OCI-LY7 (cell line): ENCODE measurements around the gene NDC1. TPM values are rescaled to one million over a fixed set of nuclear protein-coding genes. Genes with fewer than 3 reads are reported as not detected.
"Not testable (repeated sequence)": the region's sequence is repeated elsewhere in the genome, so short reads cannot be mapped to it uniquely, and the experiment has no call there.

ENCODE experiments used
- BruUV-seq: library from RNA; stranded (reverse); fragments of 400-500 nt; replicated peaks from 2 replicates; lab custom pipeline; 2021; lab: Mats Ljungman, UMichigan
- CTCF ChIA-PET: fragments of 300-600 bp; sonication (Branson Sonifier 250); formaldehyde crosslinking; loops from one replicate; lab custom pipeline; 2022; ENCODE audit warnings: antibody characterized with exemption; ENCODE audit not compliant: unreplicated experiment; lab: Charles Lee
- POLR2A ChIA-PET: fragments of 300-600 bp; sonication (Branson Sonifier 250); formaldehyde crosslinking; loops from one replicate; lab custom pipeline; 2022; ENCODE audit warnings: antibody characterized with exemption; lab: Charles Lee
- DNase-seq: peaks from one replicate; pipeline ENCODE4 v3.0.0-alpha.2; 2015; ENCODE audit warnings: low spot score
- H2AFZ ChIP-seq: fragments of 200-600 bp; sonication (generic), shearing (Covaris generic); 2 replicates; pipeline ENCODE4 v1.6.1; 2014; ENCODE audit warnings: mild to moderate bottlenecking, antibody characterized with exemption, low read length, moderate library complexity
- H3K27ac ChIP-seq: fragments of 200-600 bp; sonication (generic); 2 replicates; pipeline ENCODE4 v1.5.1; 2014; ENCODE audit warnings: mixed run types, low read depth, mild to moderate bottlenecking, moderate library complexity, low read length, inconsistent platforms; ENCODE audit not compliant: poor library complexity, severe bottlenecking
- H3K36me3 ChIP-seq: fragments of 200-600 bp; sonication (generic); 2 replicates; pipeline ENCODE4 v1.6.1; 2014; ENCODE audit warnings: mild to moderate bottlenecking, antibody characterized with exemption, low read length, moderate library complexity, mixed read lengths; ENCODE audit not compliant: insufficient read depth
- H3K4me1 ChIP-seq: fragments of 200-600 bp; sonication (generic); 2 replicates; pipeline ENCODE4 v1.5.1; 2014; ENCODE audit warnings: mild to moderate bottlenecking, low read length; ENCODE audit not compliant: insufficient read depth, poor library complexity, severe bottlenecking
- H3K4me2 ChIP-seq: fragments of 200-600 bp; sonication (generic); 2 replicates; pipeline ENCODE4 v1.6.1; 2014; ENCODE audit warnings: mild to moderate bottlenecking, low read length
- H3K4me3 ChIP-seq: fragments of 200-600 bp; sonication (generic); 2 replicates; pipeline ENCODE4 v1.5.1; 2014; ENCODE audit warnings: mild to moderate bottlenecking, low read depth, low read length; ENCODE audit not compliant: poor library complexity, severe bottlenecking
- H3K79me2 ChIP-seq: fragments of 200-600 bp; sonication (generic); 2 replicates; pipeline ENCODE4 v1.6.1; 2016; ENCODE audit warnings: low read depth, mild to moderate bottlenecking, low read length, moderate library complexity, mixed read lengths; ENCODE audit not compliant: insufficient read depth
- H3K9me2 ChIP-seq: fragments of 200-600 bp; sonication (generic); 2 replicates; pipeline ENCODE4 v1.6.1; 2016; ENCODE audit warnings: mild to moderate bottlenecking, low read length, mixed read lengths; ENCODE audit not compliant: insufficient read depth
- H3K9me3 ChIP-seq: fragments of 200-600 bp; sonication (generic); 2 replicates; pipeline ENCODE4 v1.6.1; 2014; ENCODE audit warnings: mild to moderate bottlenecking, mixed run types, low read length, mixed read lengths
- H4K20me1 ChIP-seq: fragments of 200-600 bp; sonication (generic); 2 replicates; pipeline ENCODE4 v1.6.1; 2014; ENCODE audit warnings: mild to moderate bottlenecking, antibody characterized with exemption, low read length, moderate library complexity, mixed read lengths; ENCODE audit not compliant: insufficient read depth
- CTCF ChIP-seq: fragments of 200-600 bp; sonication (generic); conservative IDR thresholded peaks from 2 replicates; pipeline ENCODE4 v1.5.1; 2014; ENCODE audit warnings: mild to moderate bottlenecking, antibody characterized with exemption, low read length, moderate library complexity, mixed read lengths
- EZH2phosphoT487 ChIP-seq: fragments of 200-600 bp; sonication (generic); IDR thresholded peaks from 2 replicates; pipeline ENCODE4 v1.6.1; 2018; ENCODE audit warnings: low read depth, borderline replicate concordance, mild to moderate bottlenecking, mixed run types, antibody characterized with exemption, low read length, moderate library complexity, mixed read lengths
- intact Hi-C: fragments of 100-400 bp; cut with micrococcal nuclease; formaldehyde crosslinking; loops from one replicate; pipeline ENCODE4 v1.10.0; 2022; ENCODE audit not compliant: unreplicated experiment
- total RNA-seq, 2 experiments: library from RNA; depleted of rRNA in 1 of 2; stranded (reverse); fragments of >200 nt in 1 of 2; shearing (Covaris generic) in 1 of 2; gene quantifications; 2 replicates each; pipeline ENCODE4 v1.2.3, GENCODE V29; 2014 to 2022

The NDC1 gene
- total RNA-seq, 2 experiments from 2014 or later: 51.8 to 71.5 TPM

- ChIA-PET CTCF (no interaction called here), POLR2A (interaction anchor here (0.7 to 1.2 kb wide), 5 partner anchors 9 to 20 kb away, joined by 3 to 8 read pairs (median 4); no protein-coding TSS in a partner anchor)
- no peak overlapping the region for H3K4me3 ChIP-seq
- no peaks in the 10 kb centered on the region for H3K9me2 ChIP-seq
- no peak for DNase-seq
- no peak overlapping the region for H3K4me2 ChIP-seq
- no peak overlapping the region for H2AFZ ChIP-seq
- no peaks in the 10 kb centered on the region for H3K9me3 ChIP-seq
- no peak for TF ChIP-seq EZH2phosphoT487
- TF ChIP-seq CTCF: no peak
- peaks cover 34% of the 10 kb centered on the region for H3K4me1 ChIP-seq
- H4K20me1 ChIP-seq: peaks cover 16% of the 10 kb centered on the region; the same call in 1 of the 2 replicates
- no TSS peak for BruUV-seq
- H3K27ac ChIP-seq: no peak overlapping the region
- peaks cover 87% of the 10 kb centered on the region for H3K79me2 ChIP-seq
- H3K36me3 ChIP-seq: peaks cover 99% of the 10 kb centered on the region
- intact Hi-C loops: no loop called here
Measured at GRCh38 chr1:53822931-53823330, 15.2 kb downstream of the NDC1 start.

- Histone ChIP-seq H3K4me2 (no peak overlapping the region), H3K36me3 (peaks cover 99% of the 10 kb centered on the region), H4K20me1 (peaks cover 10% of the 10 kb centered on the region; the same call in 1 of the 2 replicates), H3K4me3 (no peak overlapping the region), H2AFZ (no peak overlapping the region), H3K4me1 (peaks cover 21% of the 10 kb centered on the region), H3K27ac (no peak overlapping the region), H3K9me3 (no peaks in the 10 kb centered on the region), H3K9me2 (no peaks in the 10 kb centered on the region), H3K79me2 (peaks cover 87% of the 10 kb centered on the region)
- CTCF ChIA-PET: interaction anchor here (0.6 kb wide), 1 partner anchor 31 kb away, joined by 6 read pairs; no protein-coding TSS in a partner anchor
- TF ChIP-seq CTCF (peak; percentile 47; the same call in 1 of the 2 replicates), EZH2phosphoT487 (no peak)
- DNase-seq: no peak
- intact Hi-C loops: no loop called here
- POLR2A ChIA-PET: interaction anchor here (0.7 to 1.0 kb wide), 3 partner anchors 18 to 669 kb away, joined by 3 to 4 read pairs (median 3); no protein-coding TSS in a partner anchor
- no TSS peak for BruUV-seq
Measured at GRCh38 chr1:53821380-53821779, 16.7 kb downstream of the NDC1 start.

GRCh38 chr1:53819387-53819786 lies 18.7 kb downstream of the NDC1 start:
- peaks cover 100% of the 10 kb centered on the region for H3K36me3 ChIP-seq
- H3K9me2 ChIP-seq: no peaks in the 10 kb centered on the region
- TF ChIP-seq CTCF (no peak), EZH2phosphoT487 (no peak)
- H3K4me1 ChIP-seq: peaks cover under 1% of the 10 kb centered on the region
- ChIA-PET CTCF (no interaction called here), POLR2A (interaction anchor here (0.9 to 1.3 kb wide), 2 partner anchors 12 to 14 kb away, joined by 3 to 4 read pairs; no protein-coding TSS in a partner anchor)
- no peak overlapping the region for H3K27ac ChIP-seq
- H2AFZ ChIP-seq: no peak overlapping the region
- H3K4me3 ChIP-seq: no peak overlapping the region
- intact Hi-C loops: loop anchor here (5.0 kb wide), 1 partner anchor 47 kb away; no protein-coding TSS in a partner anchor
- no TSS peak for BruUV-seq
- H3K9me3 ChIP-seq: no peaks in the 10 kb centered on the region
- no peak overlapping the region for H3K4me2 ChIP-seq
- no peaks in the 10 kb centered on the region for H4K20me1 ChIP-seq
- H3K79me2 ChIP-seq: peaks cover 92% of the 10 kb centered on the region
- no peak for DNase-seq

- H3K9me3 ChIP-seq, H3K4me2 ChIP-seq, H4K20me1 ChIP-seq, H3K9me2 ChIP-seq, CTCF ChIA-PET, H3K4me3 ChIP-seq, H3K27ac ChIP-seq, H3K4me1 ChIP-seq, H2AFZ ChIP-seq, BruUV-seq, POLR2A ChIA-PET, DNase-seq: not testable (repeated sequence)
- intact Hi-C loops: loop anchor here (5.0 kb wide), 1 partner anchor 44 kb away; no protein-coding TSS in a partner anchor
- H3K79me2 ChIP-seq: peaks cover 91% of the 10 kb centered on the region
- peaks cover 98% of the 10 kb centered on the region for H3K36me3 ChIP-seq
Measured at GRCh38 chr1:53816584-53816983, 21.5 kb downstream of the NDC1 start.
